GM19043 (cell line): Measurements from ENCODE around the gene MAP2K7.
"Not testable (repeated sequence)": the region's sequence is repeated elsewhere in the genome, so short reads cannot be mapped to it uniquely, and the experiment has no call there.

Source experiments
- ATAC-seq: cut with Tn5 transposase; IDR thresholded peaks from one replicate; pipeline ENCODE4 v1.9.1; 2021; ENCODE audit warnings: low read depth; ENCODE audit not compliant: unreplicated experiment

Gene MAP2K7

DNA sequence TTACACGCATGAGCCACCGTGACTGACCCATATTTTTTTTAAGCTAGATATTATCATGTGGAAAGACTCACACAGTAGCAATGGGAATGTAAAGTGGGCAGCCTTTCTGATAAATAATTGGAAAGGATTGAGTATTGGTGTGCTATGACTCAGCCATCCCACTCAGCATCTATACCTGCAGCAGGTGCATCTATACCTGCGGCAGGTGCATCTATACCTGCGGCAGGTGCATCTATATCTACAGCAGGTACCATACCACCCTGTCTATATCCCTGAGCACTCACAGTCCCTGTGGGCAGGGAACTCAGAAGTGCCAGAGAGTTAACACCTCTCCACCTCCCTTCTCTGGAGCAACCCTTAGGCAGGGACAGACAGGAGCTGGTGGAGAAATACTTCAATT lies 20.6 kb upstream of the MAP2K7 start:
- no peak for ATAC-seq

DNA sequence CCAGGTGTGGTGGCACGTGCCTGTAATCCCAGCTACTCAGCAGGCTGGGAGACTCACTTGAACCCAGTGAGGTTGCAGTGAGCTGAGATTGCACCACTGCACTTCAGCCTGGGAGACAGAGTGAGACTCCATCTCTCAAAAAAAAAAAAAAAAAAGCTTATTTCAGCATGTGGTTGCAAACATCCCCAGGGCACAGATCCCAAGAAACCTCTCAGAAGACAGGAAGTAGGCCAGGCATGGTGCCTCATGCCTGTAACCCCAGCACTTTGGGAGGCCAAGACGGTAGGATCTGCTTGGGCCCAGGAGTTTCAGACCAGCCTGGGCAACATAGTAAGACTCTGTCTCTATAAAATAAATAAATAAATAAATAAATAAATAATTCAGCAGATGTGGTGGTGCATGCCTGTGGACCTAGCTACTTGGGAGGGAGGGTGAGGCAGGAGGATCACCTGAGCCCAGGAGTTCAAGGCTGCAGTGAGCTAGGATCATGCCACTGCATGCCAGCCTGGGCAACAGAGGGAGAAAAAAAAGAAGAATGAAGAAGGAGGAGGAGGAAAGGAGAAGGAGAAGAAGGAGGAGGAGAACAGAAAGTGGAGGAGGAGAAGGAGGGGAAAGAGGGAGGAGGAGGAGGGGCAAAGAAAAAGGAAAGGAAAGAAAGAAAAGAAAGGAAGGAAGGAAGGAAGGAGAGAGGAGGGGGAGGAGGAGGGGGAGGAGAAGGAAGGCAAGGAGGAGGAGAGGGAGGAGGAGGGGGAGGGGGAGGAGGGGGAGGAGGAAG lies 19.7 kb upstream of the MAP2K7 start:
- ATAC-seq = no peak

DNA sequence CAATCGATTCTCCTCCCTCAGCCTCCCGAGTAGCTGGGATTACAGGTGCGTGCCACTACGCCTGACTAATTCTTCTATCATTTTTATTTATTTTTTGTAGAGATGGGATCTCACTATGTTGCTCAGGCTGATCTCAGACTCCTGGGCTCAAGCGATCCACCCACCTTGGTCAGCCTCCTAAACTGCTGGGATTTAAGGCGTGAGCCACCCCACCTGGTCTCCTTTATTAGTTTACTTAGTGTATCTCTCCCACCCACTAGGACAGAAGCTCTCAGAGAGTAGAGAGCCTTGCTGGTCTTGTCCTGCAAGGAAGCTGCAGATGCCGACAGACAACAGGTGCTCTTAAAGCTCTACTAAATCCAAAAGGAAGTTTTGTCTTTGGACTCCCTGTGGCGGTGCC lies 17.9 kb upstream of the MAP2K7 start:
- ATAC-seq = no peak

DNA sequence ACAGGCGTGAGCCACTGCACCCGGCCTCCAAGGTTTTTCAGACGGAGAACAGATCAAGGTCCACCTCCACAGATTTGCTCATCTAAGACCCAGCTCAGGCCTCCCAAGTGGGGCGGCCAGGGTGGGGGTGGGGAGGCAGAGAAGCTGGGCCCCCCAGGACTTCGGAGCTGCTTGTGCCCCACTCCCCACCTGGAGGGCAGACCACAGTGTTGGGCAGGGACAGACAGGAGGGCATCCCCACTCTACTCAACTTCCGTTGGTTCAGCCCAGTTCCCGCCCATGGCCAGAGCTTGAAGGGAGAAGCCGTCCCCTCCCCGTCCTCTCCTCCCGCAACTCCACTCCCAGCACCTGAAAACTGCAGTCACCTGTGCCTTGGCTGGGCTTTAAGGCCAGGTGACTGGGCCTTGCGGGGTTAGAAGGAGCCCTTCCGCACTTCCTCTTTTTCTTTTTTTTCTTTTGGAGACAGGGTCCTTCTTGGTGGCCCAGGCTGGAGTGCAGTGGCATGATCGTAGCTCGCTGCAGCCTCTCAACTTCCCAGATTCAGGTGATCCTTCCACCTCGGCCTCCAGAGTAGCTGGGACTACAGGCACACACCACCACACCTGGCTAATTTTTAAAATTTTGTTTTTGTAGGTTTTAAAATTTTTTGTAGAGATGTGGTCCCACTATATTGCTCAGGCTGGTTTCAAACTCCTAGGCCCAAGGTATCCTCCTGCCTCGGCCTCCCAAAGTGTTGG lies 16.1 kb upstream of the MAP2K7 start:
- ATAC-seq = no peak

DNA sequence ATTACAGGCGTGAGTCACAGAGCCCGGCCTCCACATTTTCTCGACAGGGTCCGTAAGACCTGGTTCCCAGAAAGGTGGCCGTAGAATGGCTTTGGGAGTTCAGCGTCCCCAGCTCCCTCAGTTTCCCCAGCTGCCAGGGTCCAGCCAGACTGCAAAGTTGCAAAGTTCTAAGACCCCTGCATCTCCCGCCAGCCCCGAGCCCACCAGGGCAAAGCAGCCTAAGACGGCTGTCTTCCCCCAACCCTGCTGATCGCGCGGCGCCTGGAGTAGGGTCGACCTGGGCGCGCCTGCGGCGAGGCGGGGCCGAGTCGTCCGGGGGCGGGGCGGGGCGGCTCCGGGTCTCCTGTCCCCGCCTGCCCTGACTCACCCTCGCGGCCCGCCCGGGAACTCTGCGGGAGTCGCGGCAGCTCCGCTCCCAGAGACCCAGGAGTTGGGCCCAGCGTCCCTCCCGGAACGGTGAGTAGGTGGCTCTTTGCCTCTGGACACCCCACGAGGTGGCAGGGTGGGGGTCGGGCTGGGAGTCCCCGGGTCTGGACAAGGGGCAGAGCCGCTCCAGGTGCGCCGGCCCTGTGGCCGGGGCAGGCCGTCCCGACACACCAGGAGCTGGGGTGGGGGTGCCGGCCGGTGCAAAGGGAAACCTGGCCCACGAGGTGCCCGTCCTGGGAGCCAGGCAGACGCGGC lies 15.4 kb upstream of the MAP2K7 start, which contains the start of gene LRRC8E:
Gene LRRC8E, plus strand, starts transcription at position 366 of the 681 bp plus-strand sequence. CDS start 7,094 bp downstream, outside the sequence.
- no peak for ATAC-seq

DNA sequence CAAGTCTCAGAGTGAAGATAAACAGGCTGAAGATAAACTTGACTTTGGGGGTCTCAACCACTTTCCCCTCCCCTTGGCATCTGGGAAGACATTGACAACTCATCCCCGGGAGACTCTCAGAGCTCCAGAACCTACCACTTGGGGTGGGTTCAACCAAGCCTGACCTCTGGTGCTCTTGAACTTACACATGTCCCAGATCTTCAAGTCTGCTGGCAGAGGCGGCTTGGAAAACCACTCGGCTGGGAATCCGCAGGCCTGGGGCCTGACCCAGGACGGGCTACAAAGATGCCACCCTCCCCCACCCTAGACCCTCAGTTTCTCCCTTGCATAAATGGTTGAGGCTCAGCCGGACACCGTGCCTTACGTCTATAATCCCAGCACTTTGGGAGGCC lies 14.9 kb upstream of the MAP2K7 start:
- no peak for ATAC-seq

DNA sequence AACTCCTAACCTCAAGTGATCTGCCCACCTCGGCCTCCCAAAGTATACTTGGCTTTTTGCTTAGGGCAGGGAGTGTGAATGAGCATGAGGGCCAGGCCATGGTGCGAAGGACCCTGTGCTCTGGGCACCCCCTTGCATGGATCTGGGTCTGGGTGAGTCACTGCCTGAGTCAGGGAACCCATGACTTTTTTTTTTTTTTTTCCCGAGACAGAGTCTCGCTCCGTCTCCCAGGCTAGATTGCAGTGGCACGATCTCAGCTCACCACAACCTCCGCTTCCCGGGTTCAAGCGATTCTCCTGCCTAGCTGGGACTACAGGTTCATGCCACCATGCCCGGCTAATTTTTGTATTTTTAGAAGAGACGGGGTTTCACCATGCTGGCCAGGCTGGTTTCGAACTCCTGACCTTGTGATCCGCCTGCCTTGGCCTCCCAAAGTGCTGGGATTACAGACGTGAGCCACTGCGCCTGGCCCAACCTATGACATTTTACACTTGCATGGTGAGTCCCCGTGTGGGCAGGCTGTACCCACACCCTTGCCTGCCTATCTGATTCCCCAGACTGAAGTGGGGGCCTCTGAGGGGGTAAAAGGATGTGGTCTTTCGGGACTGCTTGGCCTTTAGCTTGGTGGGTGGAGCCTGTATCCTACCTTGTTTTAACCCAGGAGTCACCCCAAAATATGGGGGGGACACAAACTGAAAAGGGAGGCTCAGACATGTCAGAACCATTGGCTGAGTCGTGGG lies 10.1 kb upstream of the MAP2K7 start:
- not testable (repeated sequence) for ATAC-seq

DNA sequence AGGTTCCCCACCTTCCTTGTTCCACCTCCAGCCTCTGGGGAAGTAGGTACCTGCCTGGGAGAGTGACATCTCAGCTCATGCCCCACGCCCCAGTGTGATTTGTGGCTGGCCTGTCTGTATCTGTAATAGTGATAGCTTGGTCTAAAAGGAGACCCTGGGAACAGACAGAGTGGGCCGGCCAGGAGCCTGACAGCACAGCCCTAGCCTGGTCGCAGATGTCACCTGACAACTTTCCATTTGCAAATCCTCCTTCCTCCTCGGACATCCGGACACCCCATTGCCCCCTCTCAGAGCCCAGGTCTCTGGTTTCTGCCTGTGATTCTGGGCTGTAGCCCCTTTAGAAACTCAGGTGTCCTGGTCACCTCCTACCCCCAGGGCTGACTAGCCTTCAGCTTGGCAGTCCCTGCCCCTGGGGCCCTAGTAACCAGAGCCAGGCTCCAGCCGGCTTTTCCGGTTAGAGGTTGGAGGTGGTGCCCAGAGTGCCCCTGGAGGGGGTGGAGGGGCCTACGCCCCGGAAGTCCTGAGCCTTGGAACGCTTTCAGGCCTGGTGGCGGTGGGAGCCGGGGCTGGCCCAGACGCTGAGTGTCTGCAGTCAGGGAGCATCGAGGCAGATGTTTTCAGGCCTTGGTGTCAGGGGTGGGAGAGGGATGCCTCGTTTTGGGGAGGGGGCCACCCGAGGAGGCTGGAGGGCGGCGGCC lies 8.9 kb upstream of the MAP2K7 start:
- no peak for ATAC-seq

DNA sequence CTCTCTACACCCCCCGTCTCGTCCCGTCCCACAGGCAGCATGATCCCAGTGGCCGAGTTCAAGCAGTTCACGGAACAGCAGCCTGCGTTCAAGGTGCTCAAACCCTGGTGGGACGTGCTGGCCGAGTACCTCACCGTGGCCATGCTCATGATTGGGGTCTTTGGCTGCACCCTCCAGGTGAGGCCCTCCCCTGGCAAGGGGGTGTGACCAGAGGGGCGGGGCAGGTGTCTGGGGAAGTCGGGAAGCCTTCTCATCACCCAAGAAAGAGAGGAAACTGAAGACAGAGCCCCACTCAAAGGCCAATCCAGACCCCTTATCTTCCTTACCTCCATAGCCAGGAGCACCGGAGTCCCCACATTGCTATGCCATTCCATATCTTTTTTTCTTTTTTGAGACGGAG lies 8.1 kb upstream of the MAP2K7 start:
- ATAC-seq = no peak

DNA sequence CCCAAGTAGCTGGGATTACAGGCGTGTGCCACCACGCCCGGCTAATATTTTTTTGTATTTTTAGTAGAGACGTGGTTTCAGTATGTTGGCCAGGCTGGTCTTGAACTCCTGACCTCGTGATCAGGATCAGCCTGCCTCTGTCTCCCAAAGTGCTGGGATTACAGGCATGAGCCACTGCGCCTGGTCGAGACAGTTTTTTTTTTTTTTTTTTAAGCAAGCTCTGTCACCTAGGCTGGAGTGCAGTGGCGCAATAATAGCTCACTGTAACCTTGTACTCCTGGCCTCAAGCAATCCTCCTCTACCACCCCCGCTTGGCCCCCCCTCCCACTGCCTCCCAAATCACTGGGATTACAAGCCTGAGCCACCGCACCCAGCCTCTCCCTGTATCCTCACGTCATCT lies 6.4 kb upstream of the MAP2K7 start:
- ATAC-seq = no peak

DNA sequence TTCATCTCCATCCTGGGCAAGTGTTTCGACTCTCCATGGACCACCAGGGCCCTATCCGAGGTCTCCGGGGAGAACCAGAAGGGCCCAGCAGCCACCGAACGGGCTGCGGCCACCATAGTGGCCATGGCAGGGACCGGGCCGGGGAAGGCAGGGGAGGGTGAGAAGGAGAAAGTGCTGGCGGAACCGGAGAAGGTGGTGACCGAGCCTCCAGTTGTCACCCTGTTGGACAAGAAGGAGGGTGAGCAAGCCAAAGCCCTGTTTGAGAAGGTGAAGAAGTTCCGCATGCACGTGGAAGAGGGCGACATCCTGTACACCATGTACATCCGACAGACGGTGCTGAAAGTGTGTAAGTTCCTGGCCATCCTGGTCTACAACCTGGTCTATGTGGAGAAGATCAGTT lies 4.7 kb upstream of the MAP2K7 start:
- no peak for ATAC-seq

DNA sequence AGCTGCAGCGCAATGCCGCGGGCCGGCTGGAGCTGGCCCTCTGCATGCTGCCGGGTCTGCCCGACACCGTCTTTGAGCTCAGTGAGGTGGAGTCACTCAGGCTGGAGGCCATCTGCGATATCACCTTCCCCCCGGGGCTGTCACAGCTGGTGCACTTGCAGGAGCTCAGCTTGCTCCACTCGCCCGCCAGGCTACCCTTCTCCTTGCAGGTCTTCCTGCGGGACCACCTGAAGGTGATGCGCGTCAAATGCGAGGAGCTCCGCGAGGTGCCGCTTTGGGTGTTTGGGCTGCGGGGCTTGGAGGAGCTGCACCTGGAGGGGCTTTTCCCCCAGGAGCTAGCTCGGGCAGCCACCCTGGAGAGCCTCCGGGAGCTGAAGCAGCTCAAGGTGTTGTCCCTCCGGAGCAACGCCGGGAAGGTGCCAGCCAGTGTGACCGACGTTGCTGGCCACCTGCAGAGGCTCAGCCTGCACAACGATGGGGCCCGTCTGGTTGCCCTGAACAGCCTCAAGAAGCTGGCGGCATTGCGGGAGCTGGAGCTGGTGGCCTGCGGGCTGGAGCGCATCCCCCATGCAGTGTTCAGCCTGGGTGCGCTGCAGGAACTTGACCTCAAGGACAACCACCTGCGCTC lies 3.8 kb upstream of the MAP2K7 start:
- ATAC-seq = no peak

DNA sequence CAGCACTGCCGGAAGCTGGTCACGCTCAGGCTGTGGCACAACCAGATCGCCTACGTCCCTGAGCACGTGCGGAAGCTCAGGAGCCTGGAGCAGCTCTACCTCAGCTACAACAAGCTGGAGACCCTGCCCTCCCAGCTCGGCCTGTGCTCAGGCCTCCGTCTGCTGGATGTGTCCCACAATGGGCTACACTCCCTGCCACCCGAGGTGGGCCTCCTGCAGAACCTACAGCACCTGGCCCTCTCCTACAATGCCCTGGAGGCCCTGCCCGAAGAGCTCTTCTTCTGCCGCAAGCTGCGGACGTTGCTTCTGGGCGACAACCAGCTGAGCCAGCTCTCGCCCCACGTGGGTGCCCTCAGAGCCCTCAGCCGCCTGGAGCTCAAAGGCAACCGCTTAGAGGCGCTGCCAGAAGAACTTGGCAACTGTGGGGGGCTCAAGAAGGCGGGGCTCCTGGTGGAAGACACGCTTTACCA lies 3.2 kb upstream of the MAP2K7 start:
- no peak for ATAC-seq

DNA sequence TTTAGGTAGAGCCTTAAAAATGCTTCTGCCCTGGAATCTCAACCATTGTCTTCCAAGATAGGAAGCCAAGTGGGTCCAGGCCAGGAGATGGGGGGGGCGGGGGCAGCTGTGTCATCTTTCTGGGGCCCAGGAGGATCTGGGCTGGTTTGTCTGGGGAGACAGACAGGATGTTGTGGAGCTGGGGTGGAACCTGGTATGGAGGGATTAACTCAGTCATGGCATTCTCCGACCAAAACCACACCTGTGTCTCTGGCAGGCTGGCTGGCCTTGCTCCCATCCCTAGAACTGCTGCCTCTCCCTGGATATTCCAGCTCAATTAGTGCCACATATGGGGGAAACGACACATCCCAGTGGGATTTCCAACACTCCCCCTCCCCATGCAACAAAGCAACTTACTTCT lies 2.7 kb upstream of the MAP2K7 start:
- no peak for ATAC-seq

DNA sequence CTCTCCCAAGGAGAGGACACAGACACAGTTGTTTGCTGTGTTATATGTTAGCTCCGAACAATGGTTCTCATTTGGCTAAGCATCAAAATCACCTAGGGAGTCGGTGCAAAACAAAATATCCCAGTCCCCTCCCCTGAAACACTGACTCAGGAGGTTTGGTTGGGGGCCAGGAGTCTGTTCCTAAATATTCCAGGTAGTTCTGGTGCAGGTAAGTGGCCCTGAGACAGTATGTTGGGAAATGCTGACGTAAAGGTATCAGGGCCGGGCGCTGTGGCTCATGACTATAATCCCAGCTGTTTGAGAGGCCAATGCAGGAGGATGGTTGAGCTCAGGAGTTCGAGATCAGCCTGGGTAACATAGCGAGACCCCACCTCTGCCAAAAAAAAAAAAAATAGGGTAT lies 2.3 kb upstream of the MAP2K7 start:
- ATAC-seq = no peak

DNA sequence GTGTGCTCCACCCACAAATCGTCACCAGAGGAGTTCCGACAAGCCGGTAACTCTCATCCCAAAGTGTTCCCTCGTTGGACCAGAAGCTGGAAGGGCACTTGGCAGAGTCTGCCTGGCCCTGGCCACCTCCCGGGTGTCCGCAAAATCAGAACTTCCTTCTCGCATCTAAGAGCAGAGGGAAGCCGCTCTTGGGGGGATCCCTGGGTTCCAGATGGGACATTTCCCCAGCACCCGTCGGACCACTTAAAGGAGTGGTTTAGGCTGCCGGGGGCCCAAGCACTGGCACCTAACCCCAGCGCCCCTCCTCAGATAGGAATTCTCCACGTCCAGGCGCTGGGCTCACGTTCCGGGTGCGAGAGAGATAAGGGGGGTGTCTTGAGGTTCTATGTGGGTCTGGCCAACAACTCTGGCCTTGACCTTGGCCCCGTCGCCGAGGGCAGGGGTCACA lies 857 bp upstream of the MAP2K7 start:
- no peak for ATAC-seq

DNA sequence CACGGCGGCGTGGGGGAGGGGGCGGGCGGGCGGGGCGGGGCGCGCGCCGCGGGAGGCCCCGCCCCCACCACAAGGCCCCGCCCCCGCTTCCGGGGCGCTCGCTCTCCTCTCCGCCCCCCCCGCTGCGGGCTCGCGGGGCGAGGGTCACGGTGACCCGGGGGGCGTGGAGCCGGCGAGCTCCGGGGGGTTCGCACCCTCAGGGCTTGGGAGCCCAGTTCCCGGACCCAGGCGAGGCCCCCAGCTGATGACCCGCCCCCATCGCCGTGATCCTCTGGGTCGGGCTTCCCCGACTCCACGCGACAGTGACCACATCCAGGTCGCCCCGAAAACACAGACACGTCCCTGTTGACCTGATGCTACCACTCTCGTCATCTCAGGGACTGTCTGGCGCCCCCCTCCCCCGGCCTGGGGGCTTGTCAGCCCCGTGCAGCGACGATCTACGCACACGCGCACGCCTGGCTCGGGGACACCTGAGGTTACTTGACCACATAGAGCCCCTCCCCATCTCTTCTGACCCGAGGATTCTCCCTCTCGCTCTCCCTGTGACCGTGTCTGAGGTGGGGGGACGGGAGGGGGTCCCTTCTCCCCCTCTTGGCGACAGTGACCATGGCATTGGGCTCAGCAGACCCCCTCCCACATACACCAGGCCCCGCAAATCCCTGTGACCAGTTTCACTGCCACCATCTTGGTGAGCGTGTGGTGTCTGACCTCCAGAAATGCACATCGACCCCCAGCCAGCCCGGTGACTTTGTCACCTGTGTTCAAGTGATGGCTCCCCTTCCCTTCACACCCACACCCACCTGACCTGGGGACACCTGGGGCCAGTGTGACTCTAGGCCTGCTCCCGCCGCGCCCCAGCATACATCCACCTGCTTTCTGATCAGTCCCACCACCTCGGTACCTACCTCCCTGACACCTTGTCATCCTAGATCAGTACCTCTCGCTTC lies 670 bp downstream of the MAP2K7 start:
- ATAC-seq = peak; percentile 23

DNA sequence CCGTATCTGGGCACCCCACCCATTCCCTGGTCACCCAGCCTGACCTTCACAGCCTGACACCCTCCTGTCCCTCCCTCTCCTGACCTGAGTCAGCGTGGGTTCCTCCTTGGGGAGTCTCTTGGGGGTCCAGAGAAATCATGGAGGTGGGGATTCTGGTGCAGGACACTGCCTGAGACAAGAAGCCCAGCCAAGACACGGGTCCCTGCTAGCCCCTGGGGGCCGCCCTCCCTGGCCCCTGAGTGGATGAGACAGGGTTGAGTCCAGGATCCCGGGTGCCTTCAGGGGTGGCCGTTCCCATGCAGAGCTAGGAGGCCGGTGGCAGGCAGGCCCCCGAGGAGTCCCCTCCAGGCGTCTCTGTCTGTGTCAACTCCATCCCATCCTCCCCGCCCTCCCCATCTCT lies 1.6 kb downstream of the MAP2K7 start:
- no peak for ATAC-seq
